Nephron progenitor cell (in vitro differentiated cells): ENCODE data around the gene PHF19.

ENCODE experiments used
- DNase-seq: peaks from one replicate; pipeline ENCODE4 v3.0.0; 2021
- H3K27ac Mint-ChIP-seq: 2 replicates; pipeline ENCODE4 v1.8.0; 2021; ENCODE audit warnings: mild to moderate bottlenecking, moderate library complexity, mixed read lengths
- H3K27me3 Mint-ChIP-seq: 2 replicates; pipeline ENCODE4 v1.8.0; 2021; ENCODE audit warnings: mild to moderate bottlenecking, low read depth, mixed read lengths; ENCODE audit not compliant: poor library complexity
- H3K36me3 Mint-ChIP-seq: 2 replicates; pipeline ENCODE4 v1.8.0; 2021; ENCODE audit warnings: low read depth, mixed read lengths
- H3K4me1 Mint-ChIP-seq: 2 replicates; pipeline ENCODE4 v1.8.0; 2021; ENCODE audit warnings: mixed read lengths
- H3K4me3 Mint-ChIP-seq: 2 replicates; pipeline ENCODE4 v1.8.0; 2021; ENCODE audit warnings: mild to moderate bottlenecking, moderate library complexity, mixed read lengths
- H3K9me3 Mint-ChIP-seq: 2 replicates; pipeline ENCODE4 v1.8.0; 2021; ENCODE audit warnings: mild to moderate bottlenecking, moderate library complexity, mixed read lengths
- CTCF ChIP-seq: fragments of 200-600 bp; sonication (generic); IDR thresholded peaks from 2 replicates; pipeline ENCODE4 v1.5.0; 2021; ENCODE audit warnings: antibody characterized with exemption

The PHF19 gene

GRCh38 chr9:120895951-120896350, 19.0 kb upstream of the PHF19 start:
- Mint-ChIP-seq H3K9me3 (no peaks in the 10 kb centered on the region), H3K36me3 (no peaks in the 10 kb centered on the region), H3K4me1 (peaks cover 15% of the 10 kb centered on the region), H3K4me3 (no peak overlapping the region), H3K27me3 (peaks cover 12% of the 10 kb centered on the region), H3K27ac (no peak overlapping the region)
- no peak for DNase-seq
- TF ChIP-seq CTCF = no peak

GRCh38 chr9:120894321-120895148, 17.5 kb upstream of the PHF19 start:
- no peak for TF ChIP-seq CTCF
- Mint-ChIP-seq H3K4me1 (peaks cover 22% of the 10 kb centered on the region), H3K27ac (no peak overlapping the region), H3K9me3 (no peaks in the 10 kb centered on the region), H3K27me3 (peaks cover 12% of the 10 kb centered on the region), H3K36me3 (no peaks in the 10 kb centered on the region), H3K4me3 (no peak overlapping the region)
- DNase-seq = no peak

- no peak for TF ChIP-seq CTCF
- Mint-ChIP-seq H3K9me3 (no peaks in the 10 kb centered on the region), H3K36me3 (no peaks in the 10 kb centered on the region), H3K27ac (no peak overlapping the region), H3K4me3 (no peak overlapping the region), H3K4me1 (peaks cover 22% of the 10 kb centered on the region), H3K27me3 (peaks cover 11% of the 10 kb centered on the region)
- no peak for DNase-seq
Measured at GRCh38 chr9:120893611-120894307, 16.8 kb upstream of the PHF19 start.

GRCh38 chr9:120892748-120893610, 16.0 kb upstream of the PHF19 start:
- no peaks in the 10 kb centered on the region for H3K9me3 Mint-ChIP-seq
- no peaks in the 10 kb centered on the region for H3K36me3 Mint-ChIP-seq
- no peak overlapping the region for H3K4me3 Mint-ChIP-seq
- no peak overlapping the region for H3K27ac Mint-ChIP-seq
- DNase-seq = no peak
- H3K27me3 Mint-ChIP-seq = peaks cover 6% of the 10 kb centered on the region
- TF ChIP-seq CTCF = no peak
- peaks cover 22% of the 10 kb centered on the region for H3K4me1 Mint-ChIP-seq

- H3K4me1 Mint-ChIP-seq = peaks cover 18% of the 10 kb centered on the region
- DNase-seq = no peak
- H3K27me3 Mint-ChIP-seq = peaks cover 6% of the 10 kb centered on the region
- no peaks in the 10 kb centered on the region for H3K9me3 Mint-ChIP-seq
- no peak for TF ChIP-seq CTCF
- no peaks in the 10 kb centered on the region for H3K36me3 Mint-ChIP-seq
- H3K4me3 Mint-ChIP-seq = no peak overlapping the region
- no peak overlapping the region for H3K27ac Mint-ChIP-seq
Measured at GRCh38 chr9:120891884-120892747, 15.1 kb upstream of the PHF19 start.
